OCI-LY7 (cell line): Measurements from ENCODE around the gene HIVEP3. TPM values are rescaled to one million over a fixed set of nuclear protein-coding genes. Genes with fewer than 3 reads are reported as not detected.

Experiments used
- BruUV-seq: library from RNA; stranded (reverse); fragments of 400-500 nt; replicated peaks from 2 replicates; lab custom pipeline; 2021; lab: Mats Ljungman, UMichigan
- CTCF ChIA-PET: fragments of 300-600 bp; sonication (Branson Sonifier 250); formaldehyde crosslinking; loops from one replicate; lab custom pipeline; 2022; ENCODE audit warnings: antibody characterized with exemption; ENCODE audit not compliant: unreplicated experiment; lab: Charles Lee
- POLR2A ChIA-PET: fragments of 300-600 bp; sonication (Branson Sonifier 250); formaldehyde crosslinking; loops from one replicate; lab custom pipeline; 2022; ENCODE audit warnings: antibody characterized with exemption; lab: Charles Lee
- DNase-seq: peaks from one replicate; pipeline ENCODE4 v3.0.0-alpha.2; 2015; ENCODE audit warnings: low spot score
- H2AFZ ChIP-seq: fragments of 200-600 bp; sonication (generic), shearing (Covaris generic); 2 replicates; pipeline ENCODE4 v1.6.1; 2014; ENCODE audit warnings: mild to moderate bottlenecking, antibody characterized with exemption, low read length, moderate library complexity
- H3K27ac ChIP-seq: fragments of 200-600 bp; sonication (generic); 2 replicates; pipeline ENCODE4 v1.5.1; 2014; ENCODE audit warnings: mixed run types, low read depth, mild to moderate bottlenecking, moderate library complexity, low read length, inconsistent platforms; ENCODE audit not compliant: poor library complexity, severe bottlenecking
- H3K36me3 ChIP-seq: fragments of 200-600 bp; sonication (generic); 2 replicates; pipeline ENCODE4 v1.6.1; 2014; ENCODE audit warnings: mild to moderate bottlenecking, antibody characterized with exemption, low read length, moderate library complexity, mixed read lengths; ENCODE audit not compliant: insufficient read depth
- H3K4me1 ChIP-seq: fragments of 200-600 bp; sonication (generic); 2 replicates; pipeline ENCODE4 v1.5.1; 2014; ENCODE audit warnings: mild to moderate bottlenecking, low read length; ENCODE audit not compliant: insufficient read depth, poor library complexity, severe bottlenecking
- H3K4me2 ChIP-seq: fragments of 200-600 bp; sonication (generic); 2 replicates; pipeline ENCODE4 v1.6.1; 2014; ENCODE audit warnings: mild to moderate bottlenecking, low read length
- H3K4me3 ChIP-seq: fragments of 200-600 bp; sonication (generic); 2 replicates; pipeline ENCODE4 v1.5.1; 2014; ENCODE audit warnings: mild to moderate bottlenecking, low read depth, low read length; ENCODE audit not compliant: poor library complexity, severe bottlenecking
- H3K79me2 ChIP-seq: fragments of 200-600 bp; sonication (generic); 2 replicates; pipeline ENCODE4 v1.6.1; 2016; ENCODE audit warnings: low read depth, mild to moderate bottlenecking, low read length, moderate library complexity, mixed read lengths; ENCODE audit not compliant: insufficient read depth
- H3K9me2 ChIP-seq: fragments of 200-600 bp; sonication (generic); 2 replicates; pipeline ENCODE4 v1.6.1; 2016; ENCODE audit warnings: mild to moderate bottlenecking, low read length, mixed read lengths; ENCODE audit not compliant: insufficient read depth
- H3K9me3 ChIP-seq: fragments of 200-600 bp; sonication (generic); 2 replicates; pipeline ENCODE4 v1.6.1; 2014; ENCODE audit warnings: mild to moderate bottlenecking, mixed run types, low read length, mixed read lengths
- H4K20me1 ChIP-seq: fragments of 200-600 bp; sonication (generic); 2 replicates; pipeline ENCODE4 v1.6.1; 2014; ENCODE audit warnings: mild to moderate bottlenecking, antibody characterized with exemption, low read length, moderate library complexity, mixed read lengths; ENCODE audit not compliant: insufficient read depth
- CTCF ChIP-seq: fragments of 200-600 bp; sonication (generic); conservative IDR thresholded peaks from 2 replicates; pipeline ENCODE4 v1.5.1; 2014; ENCODE audit warnings: mild to moderate bottlenecking, antibody characterized with exemption, low read length, moderate library complexity, mixed read lengths
- EZH2phosphoT487 ChIP-seq: fragments of 200-600 bp; sonication (generic); IDR thresholded peaks from 2 replicates; pipeline ENCODE4 v1.6.1; 2018; ENCODE audit warnings: low read depth, borderline replicate concordance, mild to moderate bottlenecking, mixed run types, antibody characterized with exemption, low read length, moderate library complexity, mixed read lengths
- intact Hi-C: fragments of 100-400 bp; cut with micrococcal nuclease; formaldehyde crosslinking; loops from one replicate; pipeline ENCODE4 v1.10.0; 2022; ENCODE audit not compliant: unreplicated experiment
- total RNA-seq, 2 experiments: library from RNA; depleted of rRNA in 1 of 2; stranded (reverse); fragments of >200 nt in 1 of 2; shearing (Covaris generic) in 1 of 2; gene quantifications; 2 replicates each; pipeline ENCODE4 v1.2.3, GENCODE V29; 2014 to 2022

HIVEP3 gene
- total RNA-seq, 2 experiments from 2014 or later: 0.53 to 0.60 TPM

GRCh38 chr1:41497056-41497440 is 421.7 kb downstream of the HIVEP3 start:
- no peak for TF ChIP-seq CTCF
- TF ChIP-seq EZH2phosphoT487: no peak
- no peaks in the 10 kb centered on the region for H3K9me3 ChIP-seq
- H3K79me2 ChIP-seq: no peaks in the 10 kb centered on the region
- H3K4me3 ChIP-seq: no peak overlapping the region
- no peaks in the 10 kb centered on the region for H3K36me3 ChIP-seq
- no TSS peak for BruUV-seq
- no peaks in the 10 kb centered on the region for H3K9me2 ChIP-seq
- ChIA-PET POLR2A (no interaction called here), CTCF (no interaction called here)
- H3K27ac ChIP-seq: no peak overlapping the region
- intact Hi-C loops: no loop called here
- no peak overlapping the region for H2AFZ ChIP-seq
- DNase-seq: no peak
- H3K4me2 ChIP-seq: no peak overlapping the region
- no peaks in the 10 kb centered on the region for H4K20me1 ChIP-seq
- no peaks in the 10 kb centered on the region for H3K4me1 ChIP-seq

- TF ChIP-seq CTCF (no peak), EZH2phosphoT487 (no peak)
- POLR2A ChIA-PET: no interaction called here
- no peaks in the 10 kb centered on the region for H3K4me1 ChIP-seq
- H3K9me3 ChIP-seq: no peaks in the 10 kb centered on the region
- no peak overlapping the region for H2AFZ ChIP-seq
- intact Hi-C loops: no loop called here
- no peaks in the 10 kb centered on the region for H3K9me2 ChIP-seq
- no peak overlapping the region for H3K4me3 ChIP-seq
- H3K27ac ChIP-seq: no peak overlapping the region
- DNase-seq: no peak
- no peaks in the 10 kb centered on the region for H3K79me2 ChIP-seq
- H3K36me3 ChIP-seq: no peaks in the 10 kb centered on the region
- H3K4me2 ChIP-seq: no peak overlapping the region
- CTCF ChIA-PET: no interaction called here
- no TSS peak for BruUV-seq
- H4K20me1 ChIP-seq: no peaks in the 10 kb centered on the region
Observed at GRCh38 chr1:41496080-41497055, 422.4 kb downstream of the HIVEP3 start.
